ENCODE measurements around the gene PHACTR3.

Gene PHACTR3

DNA sequence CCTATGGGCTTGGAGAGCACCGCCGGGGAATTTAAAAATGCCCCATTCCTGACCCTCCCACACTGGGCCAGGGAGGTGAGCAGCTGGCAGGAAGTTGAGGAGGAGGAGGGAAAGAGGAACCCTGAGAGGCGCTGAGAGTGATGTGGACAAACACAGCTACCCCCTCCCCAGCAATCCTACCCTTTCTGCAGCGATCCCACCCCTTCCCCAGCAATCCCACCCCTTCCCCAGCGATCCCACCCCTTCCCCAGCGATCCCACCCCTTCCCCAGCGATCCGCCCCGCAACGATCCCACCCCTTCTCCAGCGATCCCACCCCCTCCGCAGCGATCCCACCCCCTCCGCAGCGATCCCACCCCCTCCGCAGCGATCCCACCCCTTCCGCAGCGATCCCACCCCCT lies 217.4 kb downstream of the PHACTR3 start:
- DNase-seq = no peak

DNA sequence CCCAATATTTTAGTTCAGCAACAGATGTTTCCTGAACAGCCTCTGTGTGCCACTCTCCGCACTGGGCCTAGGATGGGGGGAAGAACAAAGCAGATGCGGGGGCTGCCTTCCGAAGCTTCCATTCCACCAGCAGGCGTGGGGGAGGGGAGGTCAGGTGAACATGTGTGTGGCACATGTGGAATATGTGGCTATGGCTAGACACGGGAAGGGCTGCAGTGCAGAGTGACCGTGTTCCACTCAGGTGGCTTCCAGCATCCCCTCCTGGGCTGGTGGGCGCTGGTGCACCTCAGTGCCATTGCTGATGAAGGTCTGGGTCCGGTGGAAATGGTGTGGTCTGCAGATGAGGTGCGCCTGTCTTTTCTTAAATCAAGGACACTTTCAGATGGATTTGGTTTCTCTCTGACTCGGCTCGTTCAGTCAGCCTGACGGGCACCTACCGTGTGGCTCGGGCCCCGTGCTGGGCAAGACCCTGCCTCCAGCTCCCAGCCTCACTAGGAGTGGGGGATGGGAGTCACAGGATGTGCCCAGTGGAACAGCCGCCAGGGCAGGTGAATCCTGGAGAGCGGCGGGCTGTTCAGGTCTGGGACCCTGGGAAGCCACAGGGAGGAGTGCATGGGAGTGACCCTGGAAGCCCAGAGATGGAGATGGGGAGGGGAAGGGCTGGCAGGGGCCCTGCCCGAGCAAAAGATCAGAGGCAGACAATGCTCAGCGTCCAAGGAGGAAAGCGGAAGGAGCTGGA lies 218.1 kb downstream of the PHACTR3 start:
- no peak for DNase-seq

DNA sequence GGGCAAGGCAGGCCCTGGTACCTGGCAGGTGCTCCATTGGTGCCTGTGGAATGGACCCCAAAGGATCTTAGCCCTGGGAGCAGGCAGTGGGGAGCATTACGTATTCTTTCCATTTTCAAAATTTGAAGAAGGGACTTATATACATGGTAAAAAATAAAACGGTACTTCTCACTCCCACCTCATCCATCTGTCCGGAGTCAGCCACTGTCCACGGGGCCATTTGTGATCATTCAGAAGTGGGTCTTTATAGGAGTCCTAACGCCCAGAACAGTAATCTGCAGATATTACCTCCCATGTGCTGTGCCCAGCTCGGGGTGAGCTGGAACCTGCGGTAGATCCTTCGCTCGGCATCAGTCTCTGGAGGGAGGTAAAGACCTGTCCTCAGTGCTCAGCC lies 218.7 kb downstream of the PHACTR3 start:
- DNase-seq = no peak

DNA sequence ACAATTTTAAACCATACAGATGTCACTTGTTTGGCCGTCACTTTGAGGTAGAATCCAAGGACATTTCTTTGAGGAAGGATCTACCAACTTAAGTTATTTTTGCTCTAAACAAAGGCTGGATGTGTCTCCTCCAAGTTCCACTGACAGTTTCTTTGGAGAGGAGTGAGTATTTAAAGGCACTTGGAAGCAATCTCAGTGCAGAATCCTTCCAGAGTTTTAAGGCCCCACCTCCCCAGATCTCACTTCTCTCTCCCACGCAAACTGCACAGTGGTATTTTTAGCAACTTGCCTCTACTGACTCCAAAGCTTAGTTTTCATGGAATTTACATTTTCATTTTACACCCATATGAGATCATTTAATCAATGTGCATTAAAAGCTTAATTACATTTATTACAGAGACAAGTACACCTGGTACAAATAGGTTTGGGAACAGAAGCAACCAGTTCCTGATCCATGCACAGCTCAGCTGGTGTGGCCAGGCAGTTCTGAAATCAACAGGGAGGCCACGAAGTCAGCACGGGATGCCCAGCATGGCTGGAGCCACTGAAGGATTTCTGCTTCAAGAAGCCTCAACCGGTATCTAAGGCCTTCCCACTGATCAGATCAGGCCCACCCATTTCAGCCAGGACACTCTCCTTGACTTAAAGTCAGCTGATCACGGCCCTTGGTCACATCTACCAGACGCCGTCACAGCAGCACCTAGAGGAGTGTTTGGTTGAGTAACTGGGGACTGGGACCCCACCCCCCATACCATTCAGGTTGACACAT lies 219.3 kb downstream of the PHACTR3 start:
- no peak for DNase-seq

DNA sequence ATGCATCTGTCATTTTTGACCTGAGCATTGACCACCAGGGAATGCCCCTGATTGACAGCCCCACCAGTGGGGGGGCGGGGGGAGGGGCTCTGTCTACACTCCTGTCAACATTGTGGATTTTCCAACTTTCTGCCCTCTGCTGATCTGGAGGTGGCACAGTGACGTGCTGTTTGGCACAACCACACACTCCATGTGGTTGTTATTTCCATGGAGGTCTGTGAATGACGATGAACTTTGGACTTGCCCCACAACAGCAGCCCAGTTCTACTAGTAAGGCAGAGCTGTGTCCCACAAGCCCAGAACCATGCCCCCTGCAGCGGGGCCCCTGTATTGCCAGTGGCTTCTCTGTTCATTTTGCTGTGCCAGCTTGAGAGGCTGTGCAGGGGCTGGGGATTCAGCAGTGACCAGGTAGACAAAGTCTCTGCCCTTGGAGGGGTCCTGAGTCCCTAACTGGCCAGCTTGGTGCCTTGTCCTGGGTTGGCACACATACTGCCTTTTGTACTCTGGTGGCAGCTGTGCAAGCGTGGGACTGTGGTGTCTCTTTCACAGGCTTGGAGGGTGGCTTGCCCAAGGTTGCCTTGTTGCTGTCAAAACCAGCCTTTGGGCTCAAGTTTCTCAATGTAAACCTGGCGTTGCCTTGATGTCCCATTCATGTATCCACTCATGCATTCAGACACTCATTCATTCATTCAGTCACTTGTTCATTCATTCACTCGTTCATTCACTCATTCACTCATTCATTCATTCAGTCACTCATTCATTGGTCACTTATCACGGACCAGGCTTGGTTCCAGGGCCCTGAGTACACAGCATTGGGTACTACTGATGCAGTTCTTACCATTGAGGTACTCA lies 220.6 kb downstream of the PHACTR3 start:
- no peak for DNase-seq

DNA sequence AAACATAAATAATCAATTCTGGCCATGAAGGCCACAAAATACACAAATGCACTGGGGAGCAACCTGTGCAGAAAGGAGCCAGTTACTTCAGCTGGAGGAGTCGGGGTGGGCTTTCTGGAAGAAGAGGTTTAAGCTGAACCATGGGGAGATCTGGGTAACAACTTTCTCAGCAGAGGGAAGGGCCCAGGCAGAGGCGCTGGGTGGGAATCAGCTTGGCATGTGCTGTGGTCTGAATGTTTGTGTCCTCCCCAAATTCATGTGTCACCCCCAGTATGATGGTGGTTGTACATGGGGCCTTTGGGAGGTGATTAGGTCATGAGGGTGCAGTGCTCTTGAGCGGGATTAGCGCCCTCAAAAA lies 221.2 kb downstream of the PHACTR3 start:
- DNase-seq = no peak

DNA sequence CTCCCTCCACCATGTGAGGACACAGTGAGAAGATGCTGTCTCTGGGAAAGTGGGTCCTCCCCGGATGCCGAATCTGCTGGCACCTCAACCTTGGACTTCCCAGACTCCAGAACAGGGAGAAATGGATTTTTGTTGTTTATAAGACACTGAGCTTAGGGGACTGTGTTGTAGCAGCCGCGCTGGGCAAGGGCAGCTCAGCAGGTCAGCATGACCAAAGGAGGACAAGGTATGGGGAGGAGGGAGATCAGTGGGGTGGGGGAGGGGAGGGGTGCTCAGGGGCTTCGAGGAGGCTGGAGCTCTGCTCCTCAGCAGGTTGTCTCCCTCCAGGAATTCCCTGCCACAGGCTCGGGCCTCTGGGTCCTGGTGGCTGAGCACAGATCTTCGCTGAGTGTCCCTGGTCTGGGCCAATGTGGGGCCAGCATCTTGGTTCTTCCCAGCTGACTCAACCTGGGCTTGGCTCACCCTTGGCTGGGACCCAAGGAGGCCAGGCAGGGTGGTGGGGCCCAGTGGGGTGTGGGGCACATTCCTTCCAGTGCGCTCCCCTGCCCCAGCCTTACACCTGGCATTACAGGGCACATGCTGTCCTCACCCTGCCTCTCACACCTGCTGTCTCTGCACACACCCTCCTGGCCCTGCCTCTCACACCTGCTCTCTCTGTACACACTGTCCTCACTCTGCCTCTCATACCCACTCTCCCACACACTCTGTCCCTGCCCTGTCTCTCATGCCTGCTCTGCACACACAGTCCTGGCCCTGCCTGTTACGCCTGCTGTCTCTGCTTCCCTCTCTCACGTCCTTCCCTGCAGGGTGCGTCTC lies 221.8 kb downstream of the PHACTR3 start:
- no peak for DNase-seq

DNA sequence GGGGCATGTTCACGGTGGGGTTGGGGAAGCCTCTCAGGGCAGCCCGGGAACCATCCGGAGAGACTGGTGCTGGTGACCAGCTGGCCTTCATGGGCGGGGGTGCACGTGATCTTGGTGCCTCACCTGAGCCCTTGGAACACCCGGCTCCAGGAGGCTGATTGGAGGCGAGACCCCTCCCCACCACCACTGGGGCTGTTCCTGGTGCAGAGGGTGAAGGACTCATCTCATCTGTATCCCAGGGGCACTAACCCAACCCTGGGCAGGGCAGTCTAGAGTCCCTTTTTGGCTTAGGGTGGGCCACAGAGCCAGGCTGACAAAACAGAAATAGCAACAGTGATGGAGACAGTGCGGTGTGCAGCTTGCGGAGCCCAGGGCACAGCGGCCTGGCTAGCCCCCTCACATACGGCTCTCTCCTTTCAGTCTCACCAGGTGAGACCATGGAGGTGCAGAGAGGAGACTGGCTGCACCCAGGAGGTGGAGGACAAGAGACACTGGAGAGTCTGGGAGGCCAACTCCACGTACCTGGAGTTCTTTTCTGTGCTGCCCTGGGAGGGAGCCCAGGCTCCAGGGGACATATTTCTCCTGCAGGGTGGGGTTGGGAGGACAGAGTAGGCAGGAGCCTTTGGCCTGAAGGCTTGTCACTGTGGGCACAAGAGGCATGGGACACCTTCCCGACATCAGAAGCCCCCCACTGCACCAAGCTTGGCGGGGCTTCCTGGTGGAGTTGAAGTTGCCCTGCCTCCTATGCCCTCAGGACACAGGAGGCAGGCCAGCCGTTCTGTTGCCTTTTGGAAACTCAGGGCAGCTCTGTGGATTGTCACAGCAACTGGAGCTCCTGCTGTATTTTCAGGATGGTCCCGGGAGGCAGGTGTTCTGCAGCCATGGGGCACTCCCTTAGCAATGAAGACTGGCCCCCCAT lies 223.1 kb downstream of the PHACTR3 start:
- DNase-seq = no peak

DNA sequence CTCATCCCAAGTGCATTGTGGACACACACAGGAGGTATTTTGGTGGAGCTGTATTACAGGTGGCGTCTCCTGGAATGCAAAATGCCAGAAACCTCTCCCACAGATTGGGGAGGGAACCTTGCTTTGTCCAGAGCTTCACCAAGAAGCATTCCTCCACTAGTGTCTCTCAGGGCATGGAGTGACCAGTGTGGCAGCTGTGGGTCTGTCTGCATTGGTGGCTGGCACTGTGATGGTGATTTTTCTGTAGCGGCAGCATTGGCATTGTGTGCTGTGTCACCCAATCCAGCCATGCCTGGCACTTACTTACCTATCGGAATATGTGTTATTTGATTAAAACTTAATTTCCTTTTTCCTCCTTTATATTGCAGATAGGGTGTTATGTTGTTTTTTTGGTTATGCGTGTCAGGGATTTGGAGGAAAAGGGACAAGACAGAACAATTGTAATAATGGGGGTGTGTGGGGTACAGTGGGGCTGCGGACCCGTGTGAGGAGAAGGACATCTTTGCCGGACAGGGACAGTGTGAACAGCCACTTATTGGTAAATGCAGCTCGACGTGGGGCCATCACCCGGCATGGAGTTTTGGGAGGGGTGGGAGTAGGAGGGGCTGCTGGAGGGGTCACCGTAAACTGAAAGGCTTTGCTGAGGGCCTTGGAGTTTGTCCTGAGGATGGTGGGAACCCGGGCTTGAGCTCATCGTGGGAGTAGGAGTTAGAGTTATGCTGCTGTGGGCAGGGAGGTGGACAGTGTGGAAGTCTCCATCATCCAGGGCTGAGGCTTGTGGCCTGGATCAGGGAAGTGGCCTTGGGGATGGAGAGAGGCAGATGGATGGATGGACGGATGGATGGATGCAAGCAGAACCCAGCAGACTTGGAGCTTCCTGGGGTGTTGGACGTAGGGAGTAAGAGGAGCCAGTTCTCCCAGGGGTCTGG lies 224.0 kb downstream of the PHACTR3 start:
- no peak for DNase-seq

DNA sequence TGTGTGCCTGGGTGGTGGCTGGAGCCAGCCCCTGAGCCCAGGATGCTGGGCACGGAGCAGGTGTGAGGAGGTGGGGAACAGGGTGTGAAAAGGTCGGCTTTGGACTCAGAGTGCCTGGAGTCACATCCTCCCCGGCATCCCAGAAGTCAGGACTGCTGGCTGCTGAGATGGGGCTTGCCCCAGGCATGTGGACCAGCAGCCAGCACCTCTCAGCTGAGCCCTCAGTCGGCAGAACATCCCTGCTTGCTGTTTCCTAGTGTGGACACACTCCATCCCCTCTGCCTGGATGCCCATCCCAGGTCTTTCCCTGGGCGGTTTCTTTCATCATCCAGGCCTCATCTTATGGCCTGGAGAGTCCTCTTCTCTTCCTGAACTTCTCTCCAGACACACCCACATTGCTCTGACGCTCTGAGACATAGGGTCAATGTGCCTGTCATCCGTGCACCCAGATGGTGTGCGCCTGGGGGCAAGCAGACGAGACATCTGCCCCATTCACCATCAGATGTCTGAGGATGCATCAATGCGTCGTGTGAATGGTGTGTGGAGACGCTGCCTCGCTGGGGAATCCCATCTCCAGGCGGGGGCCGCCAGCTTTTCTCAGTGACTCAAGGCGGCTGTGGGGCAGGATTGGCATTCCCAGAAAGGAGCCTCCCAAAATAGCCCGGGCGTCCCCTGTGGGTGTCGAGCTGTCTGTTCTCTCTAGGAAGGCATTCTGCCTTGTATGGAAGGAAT lies 224.9 kb downstream of the PHACTR3 start:
- no peak for DNase-seq

DNA sequence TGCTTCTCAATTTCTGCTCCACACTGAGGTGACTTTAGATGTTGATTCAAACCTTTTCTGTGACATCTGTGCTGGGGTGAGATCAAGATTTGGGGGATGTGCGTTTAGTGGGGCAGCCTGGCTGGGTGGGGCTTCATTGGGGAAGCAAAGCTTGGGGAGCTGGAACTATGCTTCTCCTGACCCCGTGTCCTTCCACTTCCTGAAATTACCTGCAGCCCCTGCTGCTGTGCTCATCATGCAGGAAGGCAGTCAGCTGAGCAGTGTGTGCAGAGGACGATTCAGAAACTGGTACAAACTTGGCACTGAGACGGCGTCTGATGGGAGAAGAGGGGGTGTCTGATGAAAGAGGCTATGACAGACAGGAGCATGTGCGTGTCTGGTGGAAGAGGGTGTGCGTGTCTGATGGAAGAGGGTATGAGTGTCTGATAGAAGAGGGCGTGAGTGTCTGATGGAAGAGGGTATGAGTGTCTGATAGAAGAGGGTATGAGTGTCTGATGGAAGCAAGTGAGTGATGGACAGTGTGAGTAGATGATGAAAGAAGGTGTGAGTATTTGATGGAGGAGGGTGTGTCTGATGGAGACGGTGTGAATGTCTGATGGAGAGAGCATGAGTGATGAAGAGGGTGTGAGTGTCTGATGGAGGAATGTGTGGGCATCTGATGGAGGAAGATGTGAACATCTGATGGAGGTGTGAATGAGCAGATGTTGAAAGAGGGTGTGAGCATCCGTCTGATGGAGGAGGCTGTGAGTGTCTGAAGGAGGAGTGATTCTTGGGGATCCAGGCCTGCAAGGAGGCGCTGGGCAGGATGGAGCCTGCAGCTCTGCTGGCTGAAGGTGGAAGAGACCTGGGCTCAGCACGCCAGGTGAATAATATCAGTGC lies 225.7 kb downstream of the PHACTR3 start:
- DNase-seq = no peak

DNA sequence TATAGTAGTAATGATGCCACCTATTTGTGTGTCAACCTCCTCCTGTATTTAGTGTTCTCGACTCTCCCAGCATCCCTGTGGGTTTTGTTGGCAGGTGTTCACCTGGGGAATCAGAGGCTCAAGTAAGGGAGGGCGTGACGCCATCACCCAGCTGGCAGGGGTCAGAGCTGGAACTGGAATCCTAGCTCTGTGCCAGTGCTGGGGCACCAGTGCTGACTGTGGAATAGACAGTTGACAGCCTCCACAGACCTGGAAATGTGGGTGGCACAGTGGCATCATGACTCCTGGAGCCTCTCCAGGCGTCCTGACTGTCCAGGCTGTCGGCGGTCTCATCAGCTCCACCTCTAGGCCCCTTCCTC lies 226.3 kb downstream of the PHACTR3 start:
- DNase-seq = no peak

DNA sequence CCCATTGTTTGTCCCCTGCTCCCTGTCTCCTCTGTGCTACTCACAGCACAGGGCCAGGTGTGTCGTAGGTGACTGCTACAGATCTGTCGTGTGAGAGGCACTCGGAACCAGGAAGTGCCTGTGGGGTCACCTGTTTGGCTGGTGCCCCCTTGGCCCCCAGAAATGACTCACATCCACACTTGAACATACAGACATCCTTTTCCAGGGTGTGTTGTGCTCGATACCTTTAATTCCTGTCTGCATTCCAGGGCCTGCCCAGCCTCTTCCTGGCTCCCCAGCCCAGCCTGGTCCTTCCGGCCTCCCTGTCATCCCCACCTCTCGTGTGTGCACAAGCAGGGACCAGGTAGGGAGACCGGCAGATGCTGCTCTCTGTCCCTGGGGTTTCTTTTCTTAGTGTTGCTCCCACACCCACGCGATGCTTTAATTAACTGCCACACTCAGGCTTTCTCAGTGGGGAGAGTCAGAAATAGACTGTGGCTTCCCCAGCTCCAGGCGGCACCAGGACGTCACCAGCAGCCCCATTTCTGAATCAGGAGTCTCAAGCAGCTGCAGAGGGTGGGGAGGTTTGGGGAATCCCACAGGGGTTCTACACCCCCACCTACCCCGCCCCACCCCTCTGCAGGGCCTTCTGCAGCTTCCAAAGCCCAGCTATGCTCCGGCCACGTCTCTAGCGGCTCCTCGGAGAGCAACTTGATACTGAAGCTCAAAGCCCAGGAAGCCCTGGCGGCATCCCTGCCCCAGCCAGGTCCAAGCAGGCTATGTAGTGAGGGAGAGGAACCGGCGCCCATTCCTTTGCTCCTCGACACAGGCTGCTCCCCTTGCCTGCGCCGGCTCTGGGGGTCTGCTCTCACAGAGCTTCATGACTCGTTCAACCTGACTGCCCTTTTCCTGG lies 226.9 kb downstream of the PHACTR3 start:
- DNase-seq = no peak

DNA sequence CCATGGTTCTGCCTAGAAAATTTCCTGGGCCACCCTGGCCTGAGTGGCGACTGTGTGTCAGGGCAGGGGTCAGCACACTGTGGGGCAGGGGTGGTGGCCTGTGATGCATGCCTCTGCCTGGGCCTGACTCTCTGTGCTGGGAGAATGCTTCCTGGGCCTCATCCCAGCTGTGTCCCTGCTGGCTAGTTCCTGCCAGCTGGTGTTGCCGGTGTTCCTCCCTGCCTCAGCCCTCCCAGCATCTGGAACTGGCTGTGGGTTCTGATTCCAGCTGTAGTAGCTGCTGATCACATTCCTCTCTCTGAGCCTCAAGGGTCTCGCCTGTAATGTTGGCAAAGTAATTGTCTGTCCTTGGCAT lies 227.6 kb downstream of the PHACTR3 start:
- DNase-seq = no peak

DNA sequence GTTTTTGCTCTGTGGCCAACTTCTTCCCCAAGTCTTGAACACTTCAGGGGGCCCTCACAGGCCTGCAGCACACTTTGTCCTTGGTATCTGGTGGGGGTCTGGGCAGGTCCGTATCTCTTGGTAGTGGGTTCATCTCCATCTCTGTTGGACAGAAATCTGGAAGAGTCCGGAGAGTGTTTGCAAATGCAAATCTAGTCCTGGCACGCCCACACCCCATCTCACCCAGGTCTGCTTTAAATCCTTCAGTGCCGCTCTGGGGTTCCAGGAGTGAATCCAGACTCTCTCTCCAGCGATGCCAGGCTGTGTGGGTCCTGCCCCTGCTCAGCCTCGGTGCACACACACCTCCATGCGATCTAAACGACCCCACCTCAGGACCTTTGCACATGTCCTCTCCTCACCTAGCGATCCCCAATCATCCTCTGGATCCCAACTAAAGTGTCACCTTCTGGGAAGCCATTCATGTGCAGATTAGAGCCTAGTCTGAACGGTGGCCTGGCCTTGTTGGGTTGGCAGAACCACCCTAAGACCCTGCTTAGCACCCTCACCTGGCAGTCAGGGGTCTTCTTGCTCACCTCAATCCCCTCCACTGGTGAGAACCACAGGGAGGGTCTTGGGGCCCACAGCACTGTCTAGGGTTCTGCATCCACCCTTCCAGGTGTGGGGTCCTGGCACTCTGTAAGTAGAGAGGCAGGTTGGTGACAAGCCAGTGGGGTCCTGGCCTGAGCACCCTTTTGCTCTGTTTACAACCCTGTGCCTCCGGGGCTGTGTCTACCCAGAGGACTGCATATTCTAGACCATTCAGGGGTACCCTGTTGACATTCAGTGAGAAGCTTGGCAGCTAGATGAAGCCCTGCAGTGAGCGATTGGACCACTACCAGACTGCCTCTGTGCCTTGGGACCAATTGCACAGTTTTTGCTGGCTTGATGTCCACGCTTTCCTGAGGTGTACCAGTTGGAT lies 228.3 kb downstream of the PHACTR3 start:
- no peak for DNase-seq

DNA sequence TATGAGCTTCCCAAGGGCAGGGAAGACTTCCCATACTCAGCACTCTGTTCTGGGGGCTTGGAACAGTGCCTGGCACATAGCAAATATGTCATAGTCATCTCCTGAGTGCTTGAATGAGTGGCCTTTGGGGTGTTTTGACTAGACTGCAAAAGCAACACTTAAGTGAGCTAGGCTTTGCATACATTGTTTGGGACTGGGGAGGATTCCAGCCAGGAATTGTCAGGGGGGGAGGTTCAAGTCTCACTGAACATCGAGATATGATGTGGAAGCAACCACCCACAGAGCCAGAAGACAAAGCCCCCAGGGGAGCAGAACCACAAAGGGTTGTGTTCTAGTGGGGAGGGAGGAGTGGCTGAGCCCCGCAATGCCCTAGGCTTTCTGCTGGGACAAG lies 230.7 kb downstream of the PHACTR3 start:
- no peak for DNase-seq
